Immature natural killer cell (primary cell): Measurements from ENCODE around the gene EDN3. TPM values are rescaled to one million over a fixed set of nuclear protein-coding genes. Genes with fewer than 3 reads are reported as not detected.
A peak's percentile ranks its signal among the peaks of the same experiment; 100 is the strongest.

ENCODE experiments used
- DNase-seq, 3 donors: peaks; one replicate each; pipeline ENCODE4 v3.0.0; 2022; ENCODE audit warnings: mixed read lengths in 1 of 3
- H3K27ac Mint-ChIP-seq, 6 donors: one replicate each; pipeline ENCODE4 v1.8.0; 2020; ENCODE audit warnings: mixed read lengths in 6 of 6, mild to moderate bottlenecking in 5 of 6, inconsistent platforms in 4 of 6, moderate library complexity in 3 of 6
- H3K27me3 Mint-ChIP-seq, 3 donors: one replicate each; pipeline ENCODE4 v1.8.0; 2020 to 2021; ENCODE audit warnings: low read depth in 3 of 3, mild to moderate bottlenecking in 3 of 3, mixed read lengths in 3 of 3, moderate library complexity in 3 of 3, inconsistent platforms in 1 of 3
- H3K36me3 Mint-ChIP-seq, 3 donors: one replicate each; pipeline ENCODE4 v1.8.0; 2020; ENCODE audit warnings: mixed read lengths in 3 of 3, inconsistent platforms in 2 of 3, mild to moderate bottlenecking in 2 of 3
- H3K4me1 Mint-ChIP-seq, 2 donors: one replicate each; pipeline ENCODE4 v1.8.0; 2020; ENCODE audit warnings: inconsistent platforms in 2 of 2, mild to moderate bottlenecking in 2 of 2, mixed read lengths in 2 of 2, moderate library complexity in 1 of 2
- H3K4me3 Mint-ChIP-seq, 5 donors: one replicate each; pipeline ENCODE4 v1.8.0; 2020; ENCODE audit warnings: mild to moderate bottlenecking in 5 of 5, mixed read lengths in 5 of 5, inconsistent platforms in 3 of 5, moderate library complexity in 3 of 5
- H3K9me3 Mint-ChIP-seq, 6 donors: one replicate each; pipeline ENCODE4 v1.8.0; 2020; ENCODE audit warnings: mild to moderate bottlenecking in 6 of 6, mixed read lengths in 6 of 6, inconsistent platforms in 4 of 6, moderate library complexity in 3 of 6
- polyA plus RNA-seq, 3 donors: library from polyadenylated mRNA; unstranded; fragments of 300-500 nt; fragmentation: Illumina TruSeq; gene quantifications; one replicate each; pipeline ENCODE4 v1.2.3, GENCODE V29; 2021

The EDN3 gene
- polyA plus RNA-seq, result not detected

GRCh38 chr20:59300333-59301081 is at the start of gene EDN3:
EDN3 (plus strand) TSS chr20:59300611; CDS start chr20:59300813, 202 bp downstream.
- H3K9me3 Mint-ChIP-seq, result no peaks in the 10 kb centered on the region
- no peaks in the 10 kb centered on the region for H3K36me3 Mint-ChIP-seq
- no peaks in the 10 kb centered on the region for H3K4me1 Mint-ChIP-seq
- H3K27ac Mint-ChIP-seq, result no peak within 1 kb of the TSS
- H3K27me3 Mint-ChIP-seq, result peaks cover 5 to 41% (median 6%) of the 10 kb centered on the region in 3 donors
- no peak within 1 kb of the TSS for H3K4me3 Mint-ChIP-seq
- DNase-seq, result no peak

- Mint-ChIP-seq H3K9me3 (no peaks in the 10 kb centered on the region), H3K4me3 (peak overlapping the region; percentile 56 to 64 (median 60)), H3K36me3 (peaks cover 41 to 71% (median 42%) of the 10 kb centered on the region in 3 donors), H3K27me3 (peaks cover 0 to 3% (median 0%) of the 10 kb centered on the region in 3 donors), H3K27ac (peak overlapping the region; percentile 79 to 90 (median 86)), H3K4me1 (peaks cover 55 to 82% of the 10 kb centered on the region in 2 donors)
- DNase-seq, result peak; percentile 31 to 36 (median 32)
Measured at GRCh38 chr20:59253325-59253724, 47.1 kb upstream of the EDN3 start.

DNA sequence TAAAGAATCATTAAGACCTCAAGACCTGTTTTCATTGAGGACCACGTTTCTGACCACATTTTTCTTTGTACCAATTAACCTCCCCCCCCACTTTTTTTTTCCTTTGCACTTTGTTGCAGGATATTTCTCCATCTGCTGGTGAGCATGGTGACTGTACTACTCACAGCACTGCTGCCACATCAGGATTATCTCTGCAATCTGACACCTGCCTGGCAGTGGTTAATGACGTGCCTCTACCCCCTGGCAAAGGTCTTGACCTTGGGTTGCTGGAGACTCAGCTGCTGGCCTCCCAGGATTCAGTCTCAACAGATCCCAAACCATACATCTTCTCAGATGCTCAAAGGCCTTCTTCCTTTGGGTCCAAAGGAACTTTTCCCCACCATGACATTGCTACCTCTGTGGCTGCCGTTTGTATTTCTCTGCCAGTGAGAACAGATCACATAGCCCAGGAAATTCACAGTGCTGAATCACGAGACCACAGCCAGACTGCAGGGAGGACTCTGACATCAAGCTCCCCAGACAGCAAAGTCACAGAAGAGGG is 46.6 kb upstream of the EDN3 start:
- Mint-ChIP-seq H3K36me3 (peaks cover 37 to 66% (median 41%) of the 10 kb centered on the region in 3 donors), H3K27me3 (peaks cover 0 to 2% (median 0%) of the 10 kb centered on the region in 3 donors)

GRCh38 chr20:59255256-59255655 is 45.2 kb upstream of the EDN3 start:
- Mint-ChIP-seq H3K36me3 (peaks cover 25 to 52% (median 39%) of the 10 kb centered on the region in 3 donors), H3K27me3 (peaks cover 0 to 2% (median 0%) of the 10 kb centered on the region in 3 donors), H3K4me1 (peaks cover 64 to 86% of the 10 kb centered on the region in 2 donors), H3K27ac (peak overlapping the region in 2 of 6 donors; percentile 24 to 72), H3K4me3 (no peak overlapping the region), H3K9me3 (no peaks in the 10 kb centered on the region)
- DNase-seq, result no peak

More for the DNA sequence above, 46.6 kb upstream of the EDN3 start:
- Mint-ChIP-seq H3K4me3 (peak overlapping the region; percentile 56 to 70 (median 60)), H3K4me1 (peaks cover 58 to 82% of the 10 kb centered on the region in 2 donors), H3K27ac (peak overlapping the region; percentile 79 to 90 (median 86)), H3K9me3 (no peaks in the 10 kb centered on the region)
- DNase-seq, result peak; percentile 38 to 39 (median 39)

DNA sequence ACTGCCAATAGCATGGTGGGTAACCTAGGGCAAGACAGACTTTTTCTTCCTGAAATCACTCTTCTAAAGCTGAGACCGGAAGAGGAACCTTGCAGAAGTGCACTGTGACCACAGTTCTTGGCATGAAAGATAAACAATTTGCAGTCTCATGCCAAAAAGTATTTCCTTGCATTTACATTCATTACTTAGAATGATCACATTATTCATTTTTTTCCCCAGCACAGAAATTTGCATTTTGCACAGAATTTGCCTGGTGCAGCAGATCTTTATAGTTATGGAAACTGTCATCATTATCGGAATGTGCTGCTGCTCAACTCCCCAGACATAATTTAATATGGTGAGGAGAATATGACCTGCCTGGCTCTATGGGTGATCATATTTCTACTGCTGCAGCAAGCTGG is 42.2 kb upstream of the EDN3 start:
- Mint-ChIP-seq H3K9me3 (no peaks in the 10 kb centered on the region), H3K36me3 (peaks cover 5 to 27% (median 22%) of the 10 kb centered on the region in 3 donors), H3K27ac (peak overlapping the region; percentile 25 to 79 (median 54)), H3K27me3 (peaks cover 0 to 3% (median 2%) of the 10 kb centered on the region in 3 donors), H3K4me1 (peaks cover 47 to 67% of the 10 kb centered on the region in 2 donors), H3K4me3 (peak overlapping the region in 3 of 5 donors; percentile 3 to 52 (median 14))
- no peak for DNase-seq

GRCh38 chr20:59259946-59260345 is 40.5 kb upstream of the EDN3 start:
- no peak for DNase-seq
- H3K27me3 Mint-ChIP-seq, result peaks cover 0 to 4% (median 3%) of the 10 kb centered on the region in 3 donors
- no peak overlapping the region for H3K27ac Mint-ChIP-seq
- H3K9me3 Mint-ChIP-seq, result no peaks in the 10 kb centered on the region
- H3K4me3 Mint-ChIP-seq, result no peak overlapping the region
- H3K36me3 Mint-ChIP-seq, result peaks cover 0 to 16% (median 10%) of the 10 kb centered on the region in 3 donors
- H3K4me1 Mint-ChIP-seq, result peaks cover 29 to 50% of the 10 kb centered on the region in 2 donors

- no peak for DNase-seq
- Mint-ChIP-seq H3K27me3 (peaks cover 6 to 12% (median 10%) of the 10 kb centered on the region in 3 donors), H3K4me1 (peaks cover 25 to 29% of the 10 kb centered on the region in 2 donors), H3K27ac (no peak overlapping the region), H3K36me3 (peaks cover 0 to 7% (median 4%) of the 10 kb centered on the region in 3 donors), H3K9me3 (peaks cover 0 to 9% (median 2%) of the 10 kb centered on the region in 6 donors), H3K4me3 (no peak overlapping the region)
Measured at GRCh38 chr20:59265298-59265697, 35.1 kb upstream of the EDN3 start.

- Mint-ChIP-seq H3K4me1 (peaks cover 27 to 29% of the 10 kb centered on the region in 2 donors), H3K36me3 (peaks cover 0 to 7% (median 4%) of the 10 kb centered on the region in 3 donors), H3K9me3 (peaks cover 0 to 9% (median 2%) of the 10 kb centered on the region in 6 donors), H3K27me3 (peaks cover 5 to 12% (median 10%) of the 10 kb centered on the region in 3 donors), H3K4me3 (peak overlapping the region in 4 of 5 donors; percentile 29 to 76 (median 58)), H3K27ac (peak overlapping the region in 1 of 6 donors; percentile 0)
- DNase-seq, result no peak
Measured at GRCh38 chr20:59268870-59269269, 31.5 kb upstream of the EDN3 start.

DNA sequence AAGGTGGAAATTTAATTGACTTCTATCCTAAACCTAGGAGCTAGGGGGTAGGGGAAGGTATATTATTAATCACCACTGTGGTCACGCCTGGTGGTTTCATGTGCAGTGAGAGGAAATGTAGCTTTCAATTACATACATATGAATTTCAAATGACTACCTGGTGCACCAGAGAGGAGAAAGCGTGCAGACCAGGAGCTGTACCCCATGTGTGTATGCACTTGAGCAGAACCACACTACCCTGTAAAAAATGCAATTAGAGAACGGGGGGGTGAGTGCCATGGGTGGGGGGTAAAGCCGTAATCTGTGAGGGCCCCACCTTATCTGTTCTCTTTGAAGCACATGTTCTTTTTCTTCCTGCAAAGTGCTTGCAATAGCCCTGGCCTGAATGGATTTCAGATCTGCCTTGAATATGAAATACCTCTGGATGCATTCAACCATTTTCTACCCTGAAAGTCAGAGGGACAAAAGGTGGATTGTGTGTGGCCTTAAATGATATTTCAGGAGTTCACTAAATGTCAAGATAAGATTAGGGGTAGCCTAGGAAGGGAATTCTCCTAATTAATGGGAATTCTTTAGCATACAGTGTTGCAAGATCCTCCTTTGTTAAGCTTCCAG is 30.9 kb upstream of the EDN3 start:
- Mint-ChIP-seq H3K27ac (no peak overlapping the region), H3K9me3 (peaks cover 0 to 9% (median 2%) of the 10 kb centered on the region in 6 donors), H3K27me3 (peaks cover 5 to 12% (median 7%) of the 10 kb centered on the region in 3 donors), H3K36me3 (peaks cover 0 to 7% (median 4%) of the 10 kb centered on the region in 3 donors), H3K4me1 (peaks cover 33 to 35% of the 10 kb centered on the region in 2 donors), H3K4me3 (peak overlapping the region in 4 of 5 donors; percentile 29 to 76 (median 49))
- DNase-seq, result no peak

DNA sequence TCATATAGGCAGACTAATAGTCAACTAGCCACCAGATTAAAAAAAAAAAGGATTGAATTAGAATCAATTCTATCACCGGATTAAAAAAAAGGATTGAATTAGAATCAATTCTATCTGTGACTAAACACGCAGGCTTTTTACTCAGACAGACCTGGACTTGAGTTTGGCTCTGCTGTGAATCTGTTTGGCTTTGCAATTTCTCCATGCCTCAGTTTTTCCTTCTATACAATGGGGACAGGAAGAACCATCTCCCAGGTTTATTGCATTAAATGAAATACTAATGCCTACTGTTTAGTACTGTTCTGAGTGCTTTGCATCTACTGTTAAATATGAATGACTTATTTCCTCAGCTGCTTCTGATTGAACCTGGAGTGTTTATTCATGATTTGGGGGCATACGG is 30.0 kb upstream of the EDN3 start:
- Mint-ChIP-seq H3K36me3 (peaks cover 0 to 7% (median 4%) of the 10 kb centered on the region in 3 donors), H3K4me3 (no peak overlapping the region), H3K4me1 (peaks cover 38% of the 10 kb centered on the region in 2 donors), H3K27ac (no peak overlapping the region), H3K9me3 (peaks cover 0 to 9% (median 2%) of the 10 kb centered on the region in 6 donors), H3K27me3 (peaks cover 5 to 11% (median 7%) of the 10 kb centered on the region in 3 donors)
- no peak for DNase-seq

- Mint-ChIP-seq H3K4me1 (peaks cover 30 to 31% of the 10 kb centered on the region in 2 donors), H3K4me3 (peak overlapping the region in 4 of 5 donors; percentile 2 to 39 (median 20)), H3K27me3 (peaks cover 1 to 8% (median 2%) of the 10 kb centered on the region in 3 donors), H3K36me3 (no peaks in the 10 kb centered on the region), H3K27ac (peak overlapping the region in 1 of 6 donors; percentile 41), H3K9me3 (peaks cover 0 to under 1% (median 0%) of the 10 kb centered on the region in 6 donors)
- DNase-seq, result peak in 1 of 3 donors; percentile 1
Measured at GRCh38 chr20:59273739-59274357, 26.6 kb upstream of the EDN3 start.

GRCh38 chr20:59276938-59277337 is 23.5 kb upstream of the EDN3 start:
- Mint-ChIP-seq H3K9me3 (no peaks in the 10 kb centered on the region), H3K4me3 (no peak overlapping the region), H3K4me1 (peaks cover 17 to 19% of the 10 kb centered on the region in 2 donors), H3K27ac (no peak overlapping the region), H3K27me3 (peaks cover 0 to 4% (median 4%) of the 10 kb centered on the region in 3 donors), H3K36me3 (no peaks in the 10 kb centered on the region)
- no peak for DNase-seq

- Mint-ChIP-seq H3K9me3 (peaks cover 0 to 2% (median 0%) of the 10 kb centered on the region in 6 donors), H3K36me3 (peaks cover 0 to 10% (median 0%) of the 10 kb centered on the region in 3 donors), H3K27ac (no peak overlapping the region), H3K27me3 (peaks cover under 1 to 3% (median 2%) of the 10 kb centered on the region in 3 donors), H3K4me3 (no peak overlapping the region), H3K4me1 (no peaks in the 10 kb centered on the region)
- no peak for DNase-seq
Measured at GRCh38 chr20:59284470-59284869, 15.9 kb upstream of the EDN3 start.
